Loucy (cell line): ENCODE results near the gene FRMD4A.

Experiments
- EZH2phosphoT487 ChIP-seq: fragments of 200-600 bp; IDR thresholded peaks from 2 replicates; pipeline ENCODE4 v1.6.1; 2018; ENCODE audit warnings: antibody characterized with exemption, mild to moderate bottlenecking, moderate library complexity, borderline replicate concordance
- TF ChIP-seq, protein P1 (sequence below): fragments of 200-600 bp; sonication (generic); conservative IDR thresholded peaks from 2 replicates; pipeline ENCODE4 v1.5.1; 2014; ENCODE audit warnings: mild to moderate bottlenecking, antibody characterized with exemption, low read length

DNA sequence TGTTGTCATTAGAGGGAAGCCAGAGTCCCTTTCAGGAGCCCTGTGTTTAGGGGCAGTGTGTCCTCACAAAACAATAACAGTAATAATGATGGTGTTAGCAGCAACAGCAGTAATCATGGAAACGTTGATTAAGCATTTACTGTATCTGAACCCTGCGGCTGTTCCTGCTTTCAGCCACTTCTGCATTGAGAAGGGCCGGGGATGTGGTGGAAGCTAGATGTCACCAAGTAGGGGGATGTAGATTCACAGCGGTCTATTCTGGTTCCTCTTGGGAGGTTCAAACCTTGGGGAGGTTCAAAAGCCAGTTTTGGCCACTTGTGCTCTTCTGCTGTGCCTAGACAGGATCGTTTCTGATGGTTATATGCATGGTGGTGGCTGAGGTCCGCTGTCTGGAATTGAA, 699.1 kb downstream of the FRMD4A start:
- TF ChIP-seq, protein P1, sequence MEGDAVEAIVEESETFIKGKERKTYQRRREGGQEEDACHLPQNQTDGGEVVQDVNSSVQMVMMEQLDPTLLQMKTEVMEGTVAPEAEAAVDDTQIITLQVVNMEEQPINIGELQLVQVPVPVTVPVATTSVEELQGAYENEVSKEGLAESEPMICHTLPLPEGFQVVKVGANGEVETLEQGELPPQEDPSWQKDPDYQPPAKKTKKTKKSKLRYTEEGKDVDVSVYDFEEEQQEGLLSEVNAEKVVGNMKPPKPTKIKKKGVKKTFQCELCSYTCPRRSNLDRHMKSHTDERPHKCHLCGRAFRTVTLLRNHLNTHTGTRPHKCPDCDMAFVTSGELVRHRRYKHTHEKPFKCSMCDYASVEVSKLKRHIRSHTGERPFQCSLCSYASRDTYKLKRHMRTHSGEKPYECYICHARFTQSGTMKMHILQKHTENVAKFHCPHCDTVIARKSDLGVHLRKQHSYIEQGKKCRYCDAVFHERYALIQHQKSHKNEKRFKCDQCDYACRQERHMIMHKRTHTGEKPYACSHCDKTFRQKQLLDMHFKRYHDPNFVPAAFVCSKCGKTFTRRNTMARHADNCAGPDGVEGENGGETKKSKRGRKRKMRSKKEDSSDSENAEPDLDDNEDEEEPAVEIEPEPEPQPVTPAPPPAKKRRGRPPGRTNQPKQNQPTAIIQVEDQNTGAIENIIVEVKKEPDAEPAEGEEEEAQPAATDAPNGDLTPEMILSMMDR: no peak
- no peak for TF ChIP-seq EZH2phosphoT487
